HG03066 (cell line): ENCODE results near the gene RND2.

ENCODE experiments used
- ATAC-seq: cut with Tn5 transposase; IDR thresholded peaks from one replicate; pipeline ENCODE4 v1.9.1; 2021; ENCODE audit warnings: low read depth; ENCODE audit not compliant: unreplicated experiment

Gene RND2

DNA sequence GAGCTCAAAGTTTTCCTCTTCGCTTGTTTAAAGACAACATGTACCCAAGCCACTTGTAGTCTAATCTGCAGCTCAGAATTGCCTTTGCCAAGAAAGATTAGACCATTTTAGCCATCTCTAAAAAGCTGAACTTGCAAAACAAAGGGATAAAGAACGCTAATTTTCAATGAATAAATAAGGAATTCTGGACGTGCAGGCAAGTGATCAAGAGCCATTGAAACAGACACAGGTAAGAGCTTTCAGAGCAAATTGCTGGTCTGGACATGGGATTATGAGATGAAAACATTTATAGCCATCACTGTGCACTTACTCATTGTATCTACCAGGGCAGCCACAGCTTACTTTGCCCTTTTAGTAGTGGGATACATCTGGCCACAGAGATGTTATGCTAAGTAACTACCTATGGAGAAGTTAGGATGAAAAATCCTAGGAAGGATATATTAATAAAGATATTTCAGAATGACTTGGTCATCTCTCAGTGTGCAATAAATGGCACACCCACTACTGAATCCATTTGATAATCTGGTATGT is 44.4 kb downstream of the RND2 start:
- ATAC-seq, result no peak

DNA sequence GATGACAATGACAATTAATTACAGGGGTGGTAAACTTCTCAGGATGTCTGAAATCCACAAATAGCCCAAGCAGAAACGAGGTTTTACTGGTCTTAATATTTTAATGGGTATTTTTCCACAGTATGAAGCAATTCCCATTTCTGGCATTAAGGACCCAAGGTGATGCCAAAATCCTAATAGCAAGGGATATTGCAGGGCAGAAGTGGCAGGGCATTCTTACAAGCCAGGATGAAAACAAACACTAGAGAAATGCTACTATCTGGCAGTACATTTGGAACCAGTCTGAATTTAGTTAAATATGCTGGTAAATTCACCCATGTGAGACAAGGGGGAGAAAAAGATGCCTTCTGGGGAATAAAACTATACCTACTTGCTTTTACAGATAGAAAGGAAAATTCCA is 45.2 kb downstream of the RND2 start:
- ATAC-seq, result no peak

DNA sequence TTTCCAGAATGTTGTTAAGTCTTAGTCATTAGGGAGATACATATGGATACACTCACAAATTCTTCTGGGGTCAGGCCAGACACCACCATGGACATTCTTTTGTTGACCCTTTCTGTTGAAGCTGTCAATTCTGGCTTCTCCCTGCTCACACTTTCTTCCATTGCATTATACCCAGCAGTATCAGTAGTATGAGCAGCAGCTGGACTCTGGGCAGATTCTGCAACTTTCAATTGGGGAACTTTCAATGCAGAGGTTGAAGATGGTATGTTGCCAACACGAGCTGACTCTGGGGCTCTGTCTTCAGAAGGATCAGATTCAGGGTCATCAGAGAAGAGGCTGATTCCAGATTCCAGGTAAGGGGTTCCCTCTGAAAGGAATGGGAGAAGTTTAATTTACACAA is 45.8 kb downstream of the RND2 start:
- ATAC-seq, result no peak

DNA sequence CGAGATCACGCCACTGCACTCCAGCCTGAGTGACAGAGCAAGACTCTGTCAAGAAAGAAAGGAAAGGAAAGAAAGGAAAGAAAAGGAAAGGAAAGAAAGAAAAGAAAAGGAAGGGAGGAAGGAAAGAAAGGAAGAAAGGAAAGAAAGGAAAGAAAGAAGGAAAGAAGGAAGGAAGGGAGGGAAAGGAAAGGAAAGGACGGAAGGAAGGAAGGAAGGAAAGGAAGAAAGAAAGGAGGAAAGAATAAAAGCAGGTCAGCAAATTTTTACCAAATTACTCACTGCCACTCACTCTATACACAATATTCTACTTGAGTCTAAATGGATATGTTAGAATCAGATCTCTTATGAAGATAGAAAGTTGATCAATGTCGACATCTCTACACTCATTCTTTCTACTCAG is 49.8 kb downstream of the RND2 start:
- ATAC-seq, result no peak

GRCh38 chr17:43079641-43080302 is 54.7 kb downstream of the RND2 start:
- ATAC-seq, result no peak
